ENCODE measurements around the gene CARD10. TPM values are rescaled to one million over a fixed set of nuclear protein-coding genes. Genes with fewer than 3 reads are reported as not detected.

The CARD10 gene
- total and polyA plus RNA-seq, 2 of the 8 experiments (the other 6 are each of a cell fraction or from before 2014, with no cell fraction given), result 13.5 to 14.4 TPM

GRCh38 chr22:37538590-37539357 is 19.6 kb upstream of the CARD10 start (continued):
- peak; percentile 47; the same call in 1 of the 2 replicates for TF ChIP-seq TCF12 (IDR thresholded peaks at IDR 0.05; ENCODE audit: low read depth, low read length)
- no peak for TF ChIP-seq POLR2A (IDR thresholded peaks at IDR 0.05; ENCODE audit: control extremely low read depth in 1 of 2, low read depth in 2 of 2, low read length in 2 of 2)
- TF ChIP-seq GABPA (IDR thresholded peaks at IDR 0.05; ENCODE audit: borderline replicate concordance, insufficient read depth, low read length), result no peak; the same call in 1 of the 2 replicates
- TF ChIP-seq SP1 (IDR thresholded peaks at IDR 0.05; ENCODE audit: low read depth, low read length), result no peak
- no peak for TF ChIP-seq TBP (IDR thresholded peaks at IDR 0.05; ENCODE audit: low read depth, low read length)
- no peak for TF ChIP-seq TAF1 (IDR thresholded peaks at IDR 0.05; ENCODE audit: low read depth, low read length)
- no peak for TF ChIP-seq SUZ12 (IDR thresholded peaks at IDR 0.05; ENCODE audit: low read length)
- TF ChIP-seq BRCA1 (IDR thresholded peaks at IDR 0.05; ENCODE audit: low read depth, low read length), result no peak
- TF ChIP-seq SAP30 (IDR thresholded peaks at IDR 0.05; ENCODE audit: insufficient read depth, insufficient replicate concordance, low read length), result no peak
- TF ChIP-seq MAX (IDR thresholded peaks at IDR 0.05), result peak; percentile 40; the same call in 1 of the 2 replicates
- peak; percentile 99 to 100 (median 99) for TF ChIP-seq CTCF (IDR thresholded peaks at IDR 0.05; ENCODE audit: control extremely low read depth in 1 of 3, insufficient read depth in 1 of 3, low read depth in 1 of 3, low read length in 3 of 3)
- peak; percentile 43; the same call in 1 of the 2 replicates for TF ChIP-seq YY1 (IDR thresholded peaks at IDR 0.05; ENCODE audit: low read depth, low read length)
- 0 out of 2 replicates have a peak, but pooled peaks have one; percentile 39 for TF ChIP-seq ATF3 (IDR thresholded peaks at IDR 0.05; ENCODE audit: insufficient read depth, low read depth, low read length)
- no peak for TF ChIP-seq KDM4A (IDR thresholded peaks at IDR 0.05; ENCODE audit: low read depth, low read length, severe bottlenecking)
- TF ChIP-seq NRF1 (IDR thresholded peaks at IDR 0.05; ENCODE audit: low read depth, low read length), result no peak; the same call in 1 of the 2 replicates
- TF ChIP-seq RXRA (IDR thresholded peaks at IDR 0.05; ENCODE audit: insufficient read depth, low read depth, low read length), result no peak
